Measurements from ENCODE around the gene SOCS3. TPM values are rescaled to one million over a fixed set of nuclear protein-coding genes. Genes with fewer than 3 reads are reported as not detected.

SOCS3 gene
- total RNA-seq, 1 experiment from 2014 or later, result 166 TPM

GRCh38 chr17:78306913-78307312 lies 53.0 kb downstream of the SOCS3 start:
- in situ Hi-C loops (cut with HindIII; ENCODE audit: low pct_unique_long_range_greater_than_20kb, low sequenced_read_pairs), result no loop called here
- no peak for DNase-seq (ENCODE audit: low read depth, low spot score)

Small RNAs within 50 kb of the gene (small RNA-seq; reads per million reads assigned to genes)
- gene RF00415 (0 reads per million in 2 experiments), gene RN7SL236P (0 reads per million in 2 experiments)

Other genes with a start within 250 kb of the SOCS3 start
- 281 and 299 TPM in 2 replicates for gene TMC6, start 231.3 kb downstream of the SOCS3 start, total RNA-seq (2014; rRNA removed; shearing (Covaris generic))
- gene TMC8, start 229.3 kb downstream of the SOCS3 start, total RNA-seq (2014; rRNA removed; shearing (Covaris generic)), result 0.45 and 2.0 TPM in 2 replicates
- not detected in 2 replicates for gene C17orf99, start 213.7 kb downstream of the SOCS3 start, total RNA-seq (2014; rRNA removed; shearing (Covaris generic))
- gene SYNGR2, start 191.5 kb downstream of the SOCS3 start, total RNA-seq (2014; rRNA removed; shearing (Covaris generic)), result 68.5 and 87.2 TPM in 2 replicates
- 85.4 and 103 TPM in 2 replicates for gene TK1, start 173.0 kb downstream of the SOCS3 start, total RNA-seq (2014; rRNA removed; shearing (Covaris generic))
- gene AFMID, start 172.7 kb downstream of the SOCS3 start, total RNA-seq (2014; rRNA removed; shearing (Covaris generic)), result 46.6 and 59.0 TPM in 2 replicates
- 164 and 167 TPM in 2 replicates for gene BIRC5, start 145.8 kb downstream of the SOCS3 start, total RNA-seq (2014; rRNA removed; shearing (Covaris generic))
- not detected in 2 replicates for gene TMEM235, start 128.4 kb downstream of the SOCS3 start, total RNA-seq (2014; rRNA removed; shearing (Covaris generic))
- gene PGS1, start 18.6 kb upstream of the SOCS3 start, total RNA-seq (2014; rRNA removed; shearing (Covaris generic)), result 41.7 and 43.5 TPM in 2 replicates
- gene DNAH17, start 217.3 kb upstream of the SOCS3 start, total RNA-seq (2014; rRNA removed; shearing (Covaris generic)), result 0.05 and 0.24 TPM in 2 replicates